ENCODE results near the gene THAP4.
"Not testable (repeated sequence)": the region's sequence is repeated elsewhere in the genome, so short reads cannot be mapped to it uniquely, and the experiment has no call there.

THAP4 gene

DNA sequence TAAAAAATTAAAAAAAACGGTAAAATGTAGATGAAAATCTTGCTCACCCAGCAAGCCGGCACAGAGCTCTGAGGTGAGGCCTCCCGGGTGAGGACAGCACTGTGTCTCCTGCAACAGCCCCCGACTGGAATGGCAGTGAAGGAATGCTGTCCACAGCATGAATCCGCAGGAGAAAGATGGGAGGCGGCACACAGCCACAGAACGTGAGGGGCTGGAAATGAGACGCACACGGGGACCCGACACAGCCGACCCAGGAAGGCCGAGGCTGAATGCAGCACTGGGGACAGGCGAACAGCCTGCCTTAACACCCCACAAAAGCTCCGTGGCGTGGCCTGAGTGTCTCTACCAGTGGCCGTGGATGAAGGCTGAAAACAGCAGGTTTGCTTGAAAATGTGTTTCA, 43.7 kb downstream of the THAP4 start:
- no peak overlapping the region for H3K27ac ChIP-seq
- TF ChIP-seq, protein P1, sequence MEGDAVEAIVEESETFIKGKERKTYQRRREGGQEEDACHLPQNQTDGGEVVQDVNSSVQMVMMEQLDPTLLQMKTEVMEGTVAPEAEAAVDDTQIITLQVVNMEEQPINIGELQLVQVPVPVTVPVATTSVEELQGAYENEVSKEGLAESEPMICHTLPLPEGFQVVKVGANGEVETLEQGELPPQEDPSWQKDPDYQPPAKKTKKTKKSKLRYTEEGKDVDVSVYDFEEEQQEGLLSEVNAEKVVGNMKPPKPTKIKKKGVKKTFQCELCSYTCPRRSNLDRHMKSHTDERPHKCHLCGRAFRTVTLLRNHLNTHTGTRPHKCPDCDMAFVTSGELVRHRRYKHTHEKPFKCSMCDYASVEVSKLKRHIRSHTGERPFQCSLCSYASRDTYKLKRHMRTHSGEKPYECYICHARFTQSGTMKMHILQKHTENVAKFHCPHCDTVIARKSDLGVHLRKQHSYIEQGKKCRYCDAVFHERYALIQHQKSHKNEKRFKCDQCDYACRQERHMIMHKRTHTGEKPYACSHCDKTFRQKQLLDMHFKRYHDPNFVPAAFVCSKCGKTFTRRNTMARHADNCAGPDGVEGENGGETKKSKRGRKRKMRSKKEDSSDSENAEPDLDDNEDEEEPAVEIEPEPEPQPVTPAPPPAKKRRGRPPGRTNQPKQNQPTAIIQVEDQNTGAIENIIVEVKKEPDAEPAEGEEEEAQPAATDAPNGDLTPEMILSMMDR (conservative IDR thresholded peaks at IDR 0.05) = no peak
- TF ChIP-seq ZFX (IDR thresholded peaks at IDR 0.05) = no peak

DNA sequence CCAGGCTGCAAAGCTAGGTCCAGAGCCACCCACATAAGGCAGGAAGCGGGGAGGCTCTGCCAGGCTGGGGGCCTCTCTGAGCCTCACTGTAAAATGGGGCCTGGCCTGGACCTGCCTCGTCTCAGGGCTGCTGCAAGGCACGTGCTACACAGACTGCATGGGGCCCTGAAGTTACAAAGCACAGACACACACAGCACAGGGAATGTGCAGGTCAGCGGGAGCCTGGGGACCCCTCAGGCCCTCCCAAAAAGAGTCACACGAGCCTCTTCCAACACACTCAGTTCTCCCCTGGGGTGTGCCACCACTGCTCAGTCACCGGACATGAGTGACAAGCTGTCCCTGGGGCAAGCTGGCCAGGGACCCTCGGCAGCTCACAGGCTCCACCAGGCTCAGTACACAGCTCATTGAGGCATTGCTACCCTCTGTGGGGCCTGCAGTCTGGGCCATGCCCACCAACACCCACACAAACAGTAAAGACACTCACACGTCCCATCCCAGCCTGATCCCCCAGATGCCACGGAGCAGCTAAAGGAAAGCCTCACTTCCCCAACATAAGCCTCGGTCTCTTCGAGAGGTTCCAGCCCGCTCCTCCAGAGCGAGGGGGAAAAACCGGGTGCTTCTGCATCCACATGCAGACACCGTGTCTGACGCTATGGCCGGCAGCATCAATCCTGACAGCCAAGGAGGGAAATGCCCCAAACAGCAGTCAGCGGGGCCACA, 44.7 kb downstream of the THAP4 start:
- TF ChIP-seq, protein P1 (conservative IDR thresholded peaks at IDR 0.05) = no peak
- TF ChIP-seq ZFX (IDR thresholded peaks at IDR 0.05) = no peak
- no peak overlapping the region for H3K27ac ChIP-seq

DNA sequence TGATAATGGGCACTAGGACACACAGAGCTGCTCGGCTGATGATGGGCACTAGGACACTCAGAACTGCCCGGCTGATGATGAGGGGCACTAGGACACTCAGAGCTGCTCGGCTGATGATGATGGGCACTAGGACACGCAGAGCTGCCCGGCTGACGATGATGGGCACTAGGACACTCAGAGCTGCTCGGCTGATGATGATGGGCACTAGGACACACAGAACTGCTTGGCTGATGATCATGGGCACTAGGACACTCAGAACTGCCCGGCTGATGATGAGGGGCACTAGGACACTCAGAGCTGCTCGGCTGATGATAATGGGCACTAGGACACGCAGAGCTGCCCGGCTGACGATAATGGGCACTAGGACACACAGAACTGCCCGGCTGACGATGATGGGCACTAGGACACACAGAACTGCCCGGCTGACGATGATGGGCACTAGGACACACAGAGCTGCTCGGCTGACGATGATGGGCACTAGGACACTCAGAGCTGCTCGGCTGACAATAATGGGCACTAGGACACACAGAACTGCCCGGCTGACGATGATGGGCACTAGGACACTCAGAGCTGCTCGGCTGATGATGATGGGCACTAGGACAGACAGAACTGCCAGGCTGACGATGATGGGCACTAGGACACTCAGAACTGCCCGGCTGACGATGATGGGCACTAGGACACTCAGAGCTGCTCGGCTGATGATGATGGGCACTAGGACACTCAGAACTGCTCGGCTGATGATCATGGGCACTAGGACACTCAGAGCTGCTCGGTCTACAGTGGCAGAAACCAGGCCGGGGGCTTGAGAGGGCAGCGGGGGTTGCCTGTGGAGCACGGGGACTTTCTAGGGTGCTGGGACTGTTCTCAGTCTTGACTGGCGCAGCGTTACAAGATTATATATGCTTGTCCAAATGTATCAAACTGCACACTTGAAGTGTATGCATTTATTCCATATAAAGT, 46.2 kb downstream of the THAP4 start:
- not testable (repeated sequence) for H3K27ac ChIP-seq

DNA sequence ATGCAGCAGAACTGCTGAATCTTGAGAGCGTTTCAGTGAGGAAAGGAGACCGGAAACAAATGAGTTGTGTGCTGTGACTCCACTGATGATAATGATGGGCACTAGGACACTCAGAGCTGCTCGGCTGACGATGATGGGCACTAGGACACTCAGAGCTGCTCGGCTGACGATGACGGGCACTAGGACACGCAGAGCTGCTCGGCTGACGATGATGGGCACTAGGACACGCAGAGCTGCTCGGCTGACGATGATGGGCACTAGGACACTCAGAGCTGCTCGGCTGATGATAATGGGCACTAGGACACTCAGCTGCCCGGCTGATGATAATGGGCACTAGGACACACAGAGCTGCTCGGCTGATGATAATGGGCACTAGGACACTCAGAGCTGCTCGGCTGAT, 47.1 kb downstream of the THAP4 start:
- not testable (repeated sequence) for H3K27ac ChIP-seq

DNA sequence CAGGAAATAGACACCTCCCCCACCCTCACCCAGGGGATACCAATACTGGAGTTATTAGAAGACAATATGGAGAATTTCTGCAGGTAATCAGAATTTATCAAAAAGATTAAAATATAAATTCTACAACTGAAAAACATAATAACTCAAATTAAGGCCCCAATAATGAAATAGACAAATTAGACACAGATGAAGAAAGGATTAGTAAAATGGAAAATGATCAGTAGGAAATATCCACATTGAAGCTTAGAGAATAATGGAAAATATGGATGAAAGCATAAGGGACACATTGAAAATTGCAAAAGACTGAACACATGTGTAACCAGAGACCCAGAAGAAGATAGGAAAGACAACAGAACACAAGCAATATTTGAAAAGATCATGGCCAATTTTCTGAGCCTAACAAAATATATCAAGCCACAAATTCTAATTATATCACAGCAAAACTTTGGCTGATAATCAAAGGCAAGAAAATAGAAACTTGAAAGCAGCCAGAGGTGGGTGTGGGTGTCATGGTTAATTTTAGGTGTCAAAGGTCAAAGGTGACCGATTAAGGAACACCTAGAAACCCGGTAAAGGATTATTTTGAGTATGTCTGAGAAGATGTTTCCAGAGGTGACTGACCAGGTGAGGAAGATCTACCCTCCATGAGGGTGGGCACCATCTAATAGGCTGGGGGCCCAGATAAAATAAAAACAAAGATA, 50.2 kb downstream of the THAP4 start:
- no peak overlapping the region for H3K27ac ChIP-seq
- TF ChIP-seq, protein P1 (conservative IDR thresholded peaks at IDR 0.05) = no peak
- no peak for TF ChIP-seq ZFX (IDR thresholded peaks at IDR 0.05)

DNA sequence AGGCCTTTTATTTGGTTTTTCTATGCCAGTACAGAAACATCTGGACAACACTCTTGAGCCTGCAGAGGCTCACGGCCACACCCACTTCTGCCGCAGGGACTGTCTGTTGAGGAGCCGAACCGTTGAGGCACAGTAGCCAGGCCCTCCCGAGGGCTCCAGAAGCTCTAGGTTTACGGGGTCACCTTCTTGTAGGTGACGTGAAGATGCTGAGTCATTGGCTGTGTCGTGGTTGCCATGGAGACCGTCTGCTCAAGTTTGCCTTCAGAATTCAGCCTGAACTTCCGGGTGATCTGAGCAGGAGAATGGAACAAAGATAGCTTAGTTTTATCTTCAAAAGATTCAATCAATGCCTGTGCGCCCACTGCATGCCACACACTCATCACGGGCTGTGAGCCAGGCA, 52.5 kb downstream of the THAP4 start:
- TF ChIP-seq, protein P1 (conservative IDR thresholded peaks at IDR 0.05) = no peak
- TF ChIP-seq ZFX (IDR thresholded peaks at IDR 0.05) = no peak
- H3K27ac ChIP-seq = no peak overlapping the region

DNA sequence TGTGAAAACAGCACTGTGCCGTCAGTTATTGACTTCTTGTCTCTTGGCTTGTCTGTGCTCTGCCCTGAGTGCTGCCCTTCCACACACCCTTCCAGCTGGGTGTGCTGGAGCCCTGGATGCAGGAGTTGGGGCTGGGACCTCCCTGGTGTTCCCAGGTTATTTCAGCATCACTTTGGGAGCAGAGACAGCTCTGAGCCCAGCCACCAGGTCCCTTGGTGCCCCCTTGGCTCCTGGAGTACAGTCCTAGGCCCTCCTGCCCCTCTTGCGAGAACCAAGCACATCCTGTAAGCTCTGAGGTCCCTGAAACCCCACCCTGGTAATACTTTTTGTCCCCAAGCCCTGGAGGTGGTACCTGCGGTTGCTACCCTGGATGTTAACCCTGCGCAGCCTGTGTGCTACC, 54.2 kb downstream of the THAP4 start:
- TF ChIP-seq, protein P1 (conservative IDR thresholded peaks at IDR 0.05) = no peak
- no peak for TF ChIP-seq ZFX (IDR thresholded peaks at IDR 0.05)
- no peak overlapping the region for H3K27ac ChIP-seq

DNA sequence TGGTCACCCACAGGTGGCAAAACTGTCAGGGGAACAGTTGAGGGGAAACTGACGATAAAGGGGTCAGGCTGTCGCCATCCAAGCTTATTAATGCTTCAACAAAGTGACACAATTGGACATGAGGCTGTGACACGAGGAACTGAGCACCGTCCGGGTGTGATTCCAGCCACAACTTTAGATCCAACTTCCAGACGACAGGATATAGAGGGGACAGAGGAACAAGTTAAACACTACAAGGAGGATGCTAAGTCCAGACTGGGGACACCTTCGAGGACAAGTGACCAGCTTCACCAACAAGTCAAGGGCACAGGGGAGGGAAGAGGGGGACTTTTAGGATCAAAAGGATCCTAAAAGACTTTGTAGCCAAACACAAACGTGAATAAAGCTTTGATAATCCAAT, 54.6 kb downstream of the THAP4 start:
- TF ChIP-seq, protein P1 (conservative IDR thresholded peaks at IDR 0.05) = no peak
- no peak for TF ChIP-seq ZFX (IDR thresholded peaks at IDR 0.05)
- no peak overlapping the region for H3K27ac ChIP-seq
